Measurements from ENCODE around the gene CELF1.

CELF1 gene

DNA sequence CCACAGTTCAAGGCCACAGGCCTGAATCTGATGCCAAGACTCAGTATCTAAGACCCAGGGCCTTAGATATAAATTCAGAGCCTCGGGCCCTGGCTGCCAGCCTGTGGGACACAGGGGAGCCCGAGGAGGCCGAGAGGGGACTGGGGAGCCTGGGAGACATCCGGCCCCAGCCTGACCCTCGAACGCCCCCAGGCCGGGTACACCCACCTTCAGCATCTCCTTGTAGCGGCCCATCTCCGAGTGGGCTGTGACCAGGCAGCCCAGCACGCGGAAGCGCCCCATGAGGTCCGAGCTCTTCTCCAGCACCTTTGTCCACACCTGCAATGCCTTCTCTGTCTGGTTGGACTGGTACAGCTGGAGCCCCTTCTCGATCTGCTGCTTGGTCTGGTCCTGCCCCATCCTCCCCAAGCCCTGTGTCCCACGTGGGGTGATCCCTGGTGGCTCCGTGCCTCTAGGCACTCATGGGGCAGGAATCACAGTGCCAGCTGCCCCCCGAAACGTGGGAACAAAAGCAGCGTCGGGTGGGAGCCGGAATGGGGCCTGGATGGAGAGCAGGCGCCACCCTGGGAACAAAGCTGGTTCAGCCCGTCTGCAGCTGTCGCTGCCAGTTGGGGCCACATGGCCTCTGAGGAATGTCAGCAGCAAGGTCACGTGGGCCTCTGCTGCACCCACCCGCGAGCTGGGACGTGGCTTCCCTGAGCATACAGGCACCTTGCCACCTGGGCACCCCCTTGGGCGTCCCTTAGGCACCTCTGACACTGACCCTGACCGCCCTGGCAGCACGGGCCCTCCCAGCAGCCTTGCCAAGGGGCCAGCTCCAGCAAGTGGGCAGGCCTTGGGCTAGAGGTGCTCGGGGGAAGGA, 104.1 kb downstream of the CELF1 start, which contains the start of gene RAPSN:
Gene RAPSN, minus strand, starts transcription at position 571 of the 862 bp plus-strand sequence. Its CDS starts 172 bp downstream, at position 399.
- no peak for DNase-seq (ENCODE audit: low read depth, low spot score)

- DNase-seq (ENCODE audit: low read depth, low spot score) = no peak
These were observed 105.0 kb downstream of the CELF1 start for GRCh38 chr11:47447906-47448305.

DNA sequence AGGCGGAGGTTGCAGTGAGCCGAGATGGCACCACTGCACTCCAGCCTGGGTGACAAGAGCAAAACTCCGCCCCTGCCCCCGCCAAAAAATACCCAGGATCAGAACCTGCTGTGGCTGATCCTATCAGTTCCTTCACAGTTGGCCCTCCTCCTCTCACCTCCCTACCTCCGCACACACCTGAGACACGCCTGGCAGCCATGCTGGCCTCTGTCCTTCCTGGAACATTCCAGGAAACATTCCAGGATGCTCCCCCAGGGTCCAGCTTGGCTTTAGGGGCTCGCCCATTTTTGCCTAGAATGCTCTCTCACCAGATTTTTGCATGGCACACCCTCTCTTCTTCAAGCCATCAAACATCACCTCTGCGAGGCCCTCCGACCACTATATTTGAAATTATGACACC, 106.1 kb downstream of the CELF1 start:
- no peak for DNase-seq (ENCODE audit: low read depth, low spot score)

- DNase-seq (ENCODE audit: low read depth, low spot score) = no peak
These were observed 107.1 kb downstream of the CELF1 start for GRCh38 chr11:47445840-47446239.

GRCh38 chr11:47443817-47444216, 109.1 kb downstream of the CELF1 start:
- DNase-seq (ENCODE audit: low read depth, low spot score) = no peak

DNA sequence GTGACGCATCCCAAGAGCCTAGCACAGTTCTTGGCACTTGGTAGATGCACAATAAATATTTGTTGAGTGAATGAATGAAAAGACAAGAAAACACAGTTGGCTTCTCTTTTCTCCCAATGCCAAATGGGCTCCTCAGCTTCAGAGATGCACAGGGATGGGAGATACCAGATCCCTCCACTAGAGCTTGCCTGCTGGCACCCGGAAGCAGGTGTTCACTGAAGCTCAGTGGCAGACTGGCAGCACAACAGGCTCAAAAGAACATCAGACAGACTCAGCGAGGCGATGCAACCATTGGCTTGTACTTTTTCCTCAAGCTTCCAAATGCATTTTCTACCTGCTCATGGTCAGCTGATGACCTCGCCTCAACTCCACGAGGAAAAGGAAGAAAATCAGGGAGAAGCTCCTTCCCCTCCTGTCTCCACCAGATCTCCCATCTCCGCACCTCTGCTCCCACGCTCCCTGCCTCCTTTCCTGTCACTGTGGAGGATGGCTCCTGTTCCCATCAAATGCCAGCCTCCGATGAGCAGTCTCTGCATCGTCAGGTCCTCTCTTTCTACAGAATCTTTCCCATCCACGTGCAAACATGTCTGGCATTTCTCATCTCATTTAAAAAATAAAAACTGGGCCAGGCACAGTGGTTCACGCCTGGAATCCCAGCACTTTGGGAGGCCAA, 109.8 kb downstream of the CELF1 start:
- no peak for DNase-seq (ENCODE audit: low read depth, low spot score)

- DNase-seq (ENCODE audit: low read depth, low spot score) = no peak
These were observed 110.4 kb downstream of the CELF1 start for GRCh38 chr11:47442514-47442913.

DNA sequence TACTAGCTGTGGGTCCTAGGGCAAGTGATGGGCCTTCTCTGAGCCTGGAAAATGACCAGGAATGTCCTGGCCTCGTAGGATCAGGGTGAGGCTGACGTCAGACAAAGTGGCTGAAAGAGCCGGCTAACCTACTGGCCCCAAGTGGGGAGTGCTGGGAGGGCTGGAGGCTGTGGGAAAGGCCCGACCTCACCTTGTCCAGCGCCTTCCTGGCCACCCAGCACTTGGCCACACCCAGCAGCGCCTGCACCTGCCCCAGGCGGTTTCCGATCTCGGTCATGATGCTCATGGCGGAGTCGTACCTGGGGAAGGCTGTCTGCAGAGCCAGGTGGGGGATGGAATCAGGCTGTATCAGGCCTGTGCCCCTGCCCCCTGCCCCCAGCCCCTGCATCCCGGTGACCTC, 111.5 kb downstream of the CELF1 start:
- peak; percentile 62 for DNase-seq (ENCODE audit: low read depth, low spot score)

GRCh38 chr11:47440054-47440476, 112.9 kb downstream of the CELF1 start:
- no peak for DNase-seq (ENCODE audit: low read depth, low spot score)

- DNase-seq (ENCODE audit: low read depth, low spot score) = no peak
These were observed 114.2 kb downstream of the CELF1 start for GRCh38 chr11:47438721-47439120.

DNA sequence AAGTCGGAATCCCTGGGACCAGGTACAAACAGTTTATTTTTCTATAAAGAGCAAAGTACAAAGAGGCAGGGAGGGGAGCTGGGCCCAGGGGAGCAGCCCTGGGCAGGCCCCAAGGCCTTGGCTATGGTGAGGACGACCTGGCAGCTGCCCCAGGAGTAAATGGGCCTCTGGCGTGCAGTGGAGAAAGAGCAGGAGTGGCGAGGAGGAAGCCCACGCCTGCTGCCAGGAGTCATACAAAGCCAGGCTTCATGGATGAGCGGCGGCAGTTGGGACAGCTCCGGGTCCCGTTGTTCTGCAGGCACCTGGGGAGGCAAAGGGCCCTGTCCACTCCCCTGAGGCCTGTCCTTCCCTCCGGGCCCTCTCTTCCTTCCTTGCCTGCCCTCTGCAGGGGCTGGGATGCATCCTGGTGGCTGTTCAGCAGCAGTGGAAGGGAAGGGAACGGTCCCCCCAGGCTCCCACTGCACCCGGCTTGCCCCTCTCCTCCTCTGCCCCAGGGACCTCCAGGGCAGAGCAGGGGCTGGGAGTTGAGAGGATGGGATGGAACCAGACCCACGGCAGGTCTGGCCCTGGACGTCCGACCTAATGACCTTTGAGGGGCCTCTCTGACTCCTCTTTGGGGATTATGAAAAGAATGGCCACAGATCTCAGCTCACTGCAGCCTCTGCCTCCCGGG, 115.0 kb downstream of the CELF1 start:
- DNase-seq (ENCODE audit: low read depth, low spot score) = no peak

DNA sequence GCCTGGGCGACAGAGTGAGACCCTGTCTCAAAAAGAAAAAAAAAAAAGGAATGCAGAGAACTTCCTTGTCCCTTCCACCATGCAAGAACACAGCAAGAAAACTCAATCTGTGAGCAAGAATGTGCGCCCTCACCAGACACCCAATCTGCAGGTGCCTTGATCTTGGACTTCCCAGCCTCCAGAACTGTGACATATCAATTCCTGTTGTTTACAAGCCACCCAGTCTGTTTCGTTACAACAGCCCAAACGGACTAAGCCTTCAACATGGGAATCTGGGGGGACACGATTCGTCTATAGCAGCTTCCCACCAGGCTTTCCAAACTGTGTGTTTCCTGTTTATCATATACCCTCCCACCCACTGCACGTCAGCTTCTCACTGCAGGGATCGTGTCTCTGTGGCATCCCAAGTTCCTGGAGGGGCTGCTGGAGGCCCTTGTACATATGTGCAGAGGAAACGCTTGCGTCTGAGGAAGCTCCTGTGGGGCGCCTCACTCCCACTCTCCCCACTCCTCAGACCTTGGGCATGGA, 115.7 kb downstream of the CELF1 start:
- DNase-seq (ENCODE audit: low read depth, low spot score) = no peak

- DNase-seq (ENCODE audit: low read depth, low spot score) = no peak
These were observed 116.2 kb downstream of the CELF1 start for GRCh38 chr11:47436726-47437125.

DNA sequence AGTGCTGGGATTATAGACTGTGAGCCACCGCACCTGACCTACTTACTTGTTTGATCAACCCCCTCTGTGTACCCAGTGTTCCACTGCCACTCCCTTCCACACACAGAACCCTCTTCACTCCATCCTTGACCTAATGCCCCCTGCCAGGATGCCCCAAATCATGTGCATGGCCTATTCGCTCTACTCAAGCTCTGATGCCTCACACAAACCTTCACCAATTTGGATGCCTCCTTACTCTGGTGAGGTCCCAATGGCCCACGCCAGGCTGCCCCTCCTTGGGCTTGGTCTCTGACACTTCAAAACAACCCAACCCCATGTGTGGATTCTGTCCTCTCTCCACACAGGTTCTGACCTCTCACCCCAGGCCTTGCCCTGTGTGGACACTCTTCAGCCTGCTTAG, 117.2 kb downstream of the CELF1 start:
- DNase-seq (ENCODE audit: low read depth, low spot score) = no peak

GRCh38 chr11:47434011-47434786, 118.7 kb downstream of the CELF1 start:
- no peak for DNase-seq (ENCODE audit: low read depth, low spot score)

DNA sequence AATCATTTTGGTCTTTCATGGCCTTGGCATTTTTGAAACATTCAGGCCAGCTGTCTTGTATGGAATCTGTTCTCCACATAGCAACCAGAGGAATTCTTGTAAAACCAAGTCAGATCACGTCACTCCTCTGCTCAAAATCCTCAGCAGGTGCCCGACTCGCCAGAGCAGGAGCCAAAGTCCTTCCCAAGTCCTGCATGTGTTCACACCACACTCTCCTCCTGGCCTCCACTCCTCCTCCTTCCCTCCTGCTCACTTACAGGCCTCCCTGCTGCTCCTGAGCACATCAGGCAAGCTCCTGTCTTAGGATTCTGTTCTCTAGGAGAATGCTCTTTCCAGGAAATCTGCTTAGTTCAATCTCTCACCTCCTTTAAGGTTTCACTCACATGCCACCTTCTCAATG, 119.8 kb downstream of the CELF1 start:
- peak; percentile 20 for DNase-seq (ENCODE audit: low read depth, low spot score)

GRCh38 chr11:47431356-47432083, 121.4 kb downstream of the CELF1 start:
- no peak for DNase-seq (ENCODE audit: low read depth, low spot score)

GRCh38 chr11:47430524-47430923, 122.4 kb downstream of the CELF1 start:
- no peak for DNase-seq (ENCODE audit: low read depth, low spot score)

DNA sequence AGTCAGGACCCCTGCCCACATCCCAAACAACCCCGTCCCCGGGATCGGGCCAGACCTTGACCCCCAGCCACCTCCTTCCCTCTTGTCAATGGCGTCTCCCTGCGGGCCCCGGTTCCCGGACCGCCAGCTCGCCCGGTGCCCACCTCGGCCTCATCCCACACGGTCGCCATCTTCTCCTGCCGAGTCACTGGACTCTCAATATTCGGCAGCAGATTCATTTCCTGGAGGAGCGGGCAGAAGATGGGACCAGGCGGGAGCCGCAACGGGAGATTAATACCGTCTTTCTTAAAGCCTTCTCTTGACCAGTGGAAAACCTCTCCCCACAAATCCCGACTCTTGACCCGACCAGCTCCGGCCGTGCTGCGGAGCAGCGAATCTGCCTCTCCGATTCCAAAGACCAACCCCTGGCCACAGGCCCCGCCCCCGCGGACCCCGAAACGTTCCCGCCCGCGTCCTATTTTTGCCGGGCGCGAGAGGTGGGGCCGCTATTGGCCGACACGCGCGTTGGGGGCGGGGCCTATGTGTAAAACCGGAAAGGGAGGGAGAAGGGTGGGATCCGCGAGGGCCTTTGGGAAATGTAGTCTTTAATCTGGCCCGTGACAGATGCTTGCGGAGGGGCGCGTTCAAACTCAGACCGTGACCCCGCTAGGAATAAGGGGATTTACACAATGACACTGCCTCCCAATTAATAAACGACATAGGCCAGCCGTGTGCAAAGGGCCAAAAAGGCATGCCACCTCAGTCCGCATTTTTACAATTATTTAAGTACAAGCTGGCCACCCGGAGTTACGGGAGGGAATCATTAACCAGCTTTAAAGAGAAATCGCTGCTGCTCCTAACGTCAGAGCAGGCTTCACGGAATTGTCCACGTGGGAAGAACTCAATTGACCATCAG, 126.6 kb downstream of the CELF1 start, which contains the start of gene PSMC3:
Gene PSMC3, minus strand, starts transcription at position 378 of the 895 bp plus-strand sequence. Its CDS starts 160 bp downstream, at position 218.
- peak; percentile 98 for DNase-seq (ENCODE audit: low read depth, low spot score)
